GM19468 (cell line): ENCODE data around the gene OR9A4.

Experiments
- ATAC-seq: cut with Tn5 transposase; IDR thresholded peaks from one replicate; pipeline ENCODE4 v1.9.1; 2021; ENCODE audit warnings: mild to moderate bottlenecking, moderate library complexity, moderate number of reproducible peaks; ENCODE audit not compliant: unreplicated experiment; ENCODE audit errors: extremely low read depth

Gene OR9A4

DNA sequence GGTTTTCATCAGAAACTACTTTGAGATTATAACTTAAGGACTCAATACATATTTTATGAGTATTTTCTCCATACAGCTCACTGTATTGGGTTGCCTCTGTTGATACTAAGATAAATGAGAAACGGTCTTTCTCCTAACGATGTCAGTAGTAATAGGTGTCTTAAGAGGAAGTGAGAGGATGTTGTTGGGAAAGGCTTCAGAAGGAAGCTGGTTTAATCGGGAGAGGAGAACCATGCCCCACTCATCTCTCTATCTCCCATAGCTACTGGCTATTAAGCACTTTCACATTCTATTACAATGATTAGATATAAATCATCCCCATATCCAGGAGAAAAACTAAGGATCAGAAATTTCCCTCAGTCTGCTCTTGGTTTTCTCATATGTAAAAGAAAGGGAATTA is 28.6 kb downstream of the OR9A4 start:
- ATAC-seq = no peak

DNA sequence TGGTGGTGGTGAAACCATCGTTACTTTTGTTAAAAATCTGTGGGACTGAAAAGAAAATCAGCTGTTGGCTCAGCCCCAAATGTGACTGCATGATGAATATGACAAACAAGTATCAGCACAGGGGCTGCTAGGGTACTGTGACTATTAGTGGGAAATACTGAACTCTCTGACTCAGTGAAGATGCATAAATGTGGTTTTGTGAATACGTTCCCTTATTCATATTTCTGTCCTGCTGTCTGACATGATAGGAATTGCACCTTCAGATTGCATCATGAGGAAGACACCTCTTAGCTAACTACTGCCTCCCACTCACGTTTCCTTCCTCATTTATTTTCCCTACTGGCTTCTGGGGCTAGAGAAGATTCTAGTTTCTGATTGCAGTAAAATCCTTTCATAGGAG is 29.2 kb downstream of the OR9A4 start:
- no peak for ATAC-seq

DNA sequence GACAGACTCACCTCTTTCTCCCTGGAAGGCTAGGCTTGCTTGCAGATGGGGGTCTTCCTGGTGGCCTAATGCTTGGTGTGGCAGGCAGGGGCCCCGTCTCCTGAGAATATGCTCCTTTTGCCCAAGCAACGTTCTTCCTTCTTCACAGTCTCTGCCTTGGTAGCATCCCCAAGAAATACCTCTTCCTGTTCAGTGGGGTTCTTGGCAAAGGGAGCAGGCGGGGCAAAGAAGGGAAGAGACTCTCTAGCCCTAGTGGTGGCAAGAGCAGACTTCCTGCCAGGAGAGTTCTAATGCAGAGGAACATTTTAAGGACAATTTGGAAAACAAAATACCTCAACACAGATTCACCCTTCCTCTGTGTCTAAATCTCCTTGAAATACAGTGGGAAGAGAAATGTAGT is 30.6 kb downstream of the OR9A4 start, which contains the start of gene CLEC5A:
Gene CLEC5A, minus strand, starts transcription at position 179 of the 400 bp plus-strand sequence. CDS start 682 bp downstream, outside the sequence.
- no peak for ATAC-seq

DNA sequence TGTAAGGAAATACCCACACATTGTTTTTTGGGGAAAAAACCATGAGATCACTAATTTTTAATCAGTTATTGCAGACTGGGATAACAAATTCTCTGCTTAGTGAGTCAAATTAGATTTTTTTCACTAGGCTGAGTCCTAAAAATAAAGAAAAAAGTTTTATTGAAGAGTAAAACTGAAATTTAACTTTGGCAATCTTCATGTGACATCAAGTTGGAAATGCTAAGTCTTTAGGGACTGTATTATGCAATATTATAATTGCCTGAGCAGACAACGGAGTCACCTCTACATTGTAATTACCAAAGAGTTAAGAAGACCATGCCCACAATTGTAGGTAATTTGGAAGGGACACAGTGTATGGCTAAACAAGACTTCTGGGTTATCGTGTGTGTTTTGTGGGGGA is 32.8 kb downstream of the OR9A4 start:
- ATAC-seq = no peak

DNA sequence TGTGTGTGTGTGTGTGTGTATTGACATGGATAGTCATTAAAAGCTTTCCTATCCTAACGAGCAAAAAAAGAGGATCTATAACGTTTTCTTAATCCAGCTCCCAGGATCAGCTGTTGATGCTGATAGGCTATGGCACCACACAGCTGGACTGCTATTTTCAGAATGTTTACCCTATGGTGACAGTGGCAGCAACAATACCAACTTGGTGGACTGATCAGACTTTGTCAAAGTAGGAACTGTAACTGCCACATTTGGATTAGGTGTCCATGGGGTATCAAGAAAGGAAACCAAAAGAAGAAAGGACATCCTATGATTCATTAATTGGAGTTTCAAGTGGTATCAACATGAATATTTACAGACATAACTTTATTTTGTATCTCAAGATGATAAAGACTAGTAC is 33.3 kb downstream of the OR9A4 start:
- ATAC-seq = no peak

DNA sequence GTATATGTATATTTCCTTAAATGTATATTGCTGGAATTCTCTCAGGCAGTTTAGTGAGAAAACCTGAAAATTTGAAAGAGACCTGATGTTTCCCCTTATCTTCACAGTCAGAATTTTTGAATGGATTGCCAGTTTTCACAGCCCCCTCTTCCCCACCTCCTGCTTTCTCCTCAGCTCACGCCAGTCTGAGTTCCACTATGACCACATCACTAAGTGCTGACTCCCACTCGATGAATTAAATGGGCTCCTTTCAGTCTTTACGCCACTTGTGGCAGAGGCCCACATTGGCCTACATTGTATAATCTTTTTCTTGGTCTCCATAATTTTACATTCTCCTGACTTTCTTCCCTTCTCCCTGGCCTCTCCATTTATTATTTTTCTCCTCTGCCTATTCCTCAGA is 33.7 kb downstream of the OR9A4 start:
- no peak for ATAC-seq

DNA sequence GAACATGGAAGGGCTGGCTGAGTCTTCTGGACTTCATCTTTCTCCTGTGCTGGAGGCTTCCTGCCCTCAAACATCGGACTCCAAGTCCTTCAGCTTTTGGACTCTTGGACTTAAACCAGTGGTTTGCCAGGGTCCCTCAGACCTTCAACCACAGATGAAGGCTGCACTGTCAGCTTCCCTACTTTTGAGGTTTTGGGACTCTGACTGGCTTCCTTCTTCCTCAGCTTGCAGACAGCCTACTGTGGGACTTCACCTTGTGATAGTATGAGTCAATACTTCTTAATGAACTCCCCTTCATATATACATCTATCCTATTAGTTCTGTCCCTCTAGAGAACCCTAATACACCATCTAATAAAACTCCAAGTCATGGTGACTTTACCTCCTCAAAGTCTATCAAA is 34.6 kb downstream of the OR9A4 start:
- ATAC-seq = no peak

DNA sequence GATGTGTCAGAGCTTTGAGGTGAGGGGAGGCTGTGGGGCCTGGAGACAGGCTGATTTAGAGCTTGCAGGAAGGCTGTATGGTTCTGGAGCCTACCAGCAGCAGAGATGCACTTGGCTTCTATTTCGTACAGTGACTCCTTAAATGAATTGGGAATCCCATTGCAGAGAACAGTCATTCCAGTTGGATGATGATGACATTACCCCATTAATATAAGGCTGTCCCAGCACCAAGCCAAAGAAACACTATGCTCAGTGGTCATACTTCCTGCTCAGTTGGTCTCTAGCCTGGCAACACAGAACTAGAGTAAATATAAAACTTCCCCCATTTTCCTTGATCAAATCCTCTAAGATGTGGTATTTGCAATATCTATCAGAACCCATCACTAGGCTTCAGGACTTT is 36.3 kb downstream of the OR9A4 start:
- ATAC-seq = no peak

DNA sequence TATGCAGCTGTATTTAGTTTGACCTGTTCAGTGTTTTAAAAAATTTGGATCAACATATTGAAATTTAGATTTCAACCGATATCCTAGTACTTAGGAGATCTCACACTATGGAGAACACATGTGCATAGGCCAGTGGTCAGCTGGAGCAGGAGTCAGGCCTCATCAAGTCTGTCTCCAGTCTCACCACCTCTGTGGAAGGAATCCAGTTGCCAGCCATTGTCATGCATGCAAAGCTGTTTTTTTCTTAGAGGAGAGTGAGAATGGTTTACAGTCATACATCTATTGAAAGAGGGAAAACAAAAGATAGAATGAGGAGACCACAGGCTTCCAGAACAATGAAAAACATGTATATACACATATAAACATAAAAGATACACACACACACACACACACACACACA is 38.1 kb downstream of the OR9A4 start:
- ATAC-seq = no peak

DNA sequence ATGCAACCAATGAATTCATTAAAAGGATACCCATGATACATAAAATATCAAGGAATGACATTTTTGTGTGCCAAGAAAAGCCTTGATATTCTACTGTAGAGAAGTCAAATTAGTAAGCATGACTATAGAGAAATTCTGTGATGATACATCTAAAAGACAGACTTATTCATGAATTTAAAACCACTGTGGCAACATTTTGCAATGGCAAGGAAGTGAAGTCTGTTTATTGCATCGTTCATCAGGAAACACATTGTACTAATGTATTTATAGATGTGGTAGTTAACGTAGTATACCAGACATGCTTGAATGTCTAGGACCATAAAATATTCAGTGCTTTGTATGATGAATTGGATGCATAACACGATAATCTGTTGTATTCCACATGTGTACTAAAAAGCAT is 39.9 kb downstream of the OR9A4 start:
- ATAC-seq = no peak

DNA sequence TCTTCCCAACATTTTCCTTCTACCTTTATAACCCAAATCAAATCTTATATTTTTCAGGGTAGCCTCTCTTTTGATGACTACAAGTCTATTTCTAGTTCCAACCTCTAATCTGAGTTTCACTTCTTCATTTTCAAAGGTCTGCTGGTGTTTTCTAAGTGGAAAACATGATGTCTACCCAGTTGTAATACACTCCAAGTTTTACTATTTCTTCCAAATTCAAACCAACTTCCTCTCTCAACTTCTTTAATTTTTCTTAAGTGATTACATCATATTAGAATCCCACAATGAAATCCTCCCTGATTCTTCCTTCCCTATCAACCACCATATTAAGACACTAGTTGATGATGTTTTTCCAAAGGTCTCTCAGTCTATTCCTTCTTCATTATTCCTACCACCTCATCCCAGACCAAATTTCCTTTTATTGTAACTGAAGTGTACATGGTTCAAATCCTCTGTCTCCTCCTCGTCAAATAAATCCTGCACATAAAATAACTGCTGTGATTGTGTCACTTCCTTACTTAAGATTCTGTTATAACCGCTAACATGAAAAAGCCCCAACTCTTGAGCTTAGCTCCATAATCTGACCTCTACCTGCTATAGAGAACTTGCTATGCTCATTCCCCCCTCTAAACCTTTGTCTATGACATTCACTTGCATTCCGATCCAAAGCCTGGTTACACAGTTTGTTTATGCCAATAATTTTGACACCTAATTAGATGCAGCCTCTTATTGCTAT is 44.7 kb downstream of the OR9A4 start:
- ATAC-seq = no peak
